CD4-positive, alpha-beta T cell (primary cell): ENCODE data around the gene PCOLCE2. TPM values are rescaled to one million over a fixed set of nuclear protein-coding genes. Genes with fewer than 3 reads are reported as not detected.

Experiments used
- ATAC-seq: fragments of 200-7000 bp; cut with Tn5 transposase; one replicate; pipeline ENCODE4 v1.10.0; 2022; ENCODE audit warnings: mild to moderate bottlenecking; ENCODE audit not compliant: poor library complexity
- CTCF ChIA-PET: fragments of 350-600 bp; sonication (Branson Sonifier 250); formaldehyde crosslinking; loops from one replicate; lab custom pipeline; 2021; ENCODE audit warnings: antibody characterized with exemption, inconsistent platforms; lab: Charles Lee
- POLR2A ChIA-PET: fragments of 350-600 bp; sonication (Branson Sonifier 250); formaldehyde crosslinking; loops from one replicate; lab custom pipeline; 2021; ENCODE audit warnings: antibody characterized with exemption, inconsistent platforms; lab: Charles Lee
- DNase-seq, 14 experiments: peaks; one replicate each; pipeline ENCODE4 v3.0.0-alpha.2; 2013 to 2020; ENCODE audit warnings: mixed read lengths in 2 of 14
- H3K27ac ChIP-seq, 2 donors: one replicate each; pipeline versions ENCODE4 v1.5.1 to v1.7.0; 2013; ENCODE audit warnings: low read length in 2 of 2, low read depth in 1 of 2, mild to moderate bottlenecking in 1 of 2
- H3K27me3 ChIP-seq, 2 experiments: 1 replicate in 1 of 2; 2 replicates in 1 of 2; pipeline versions ENCODE4 v1.6.1 to v1.7.0; 2013; ENCODE audit warnings: low read length in 2 of 2, control low read depth in 1 of 2, mild to moderate bottlenecking in 1 of 2, moderate library complexity in 1 of 2; ENCODE audit not compliant: insufficient read depth in 2 of 2, control insufficient read depth in 1 of 2
- H3K36me3 ChIP-seq: one replicate; pipeline ENCODE4 v1.6.1; 2013; ENCODE audit warnings: low read length, control low read depth; ENCODE audit not compliant: insufficient read depth
- H3K4me1 ChIP-seq: one replicate; pipeline ENCODE4 v1.6.1; 2013; ENCODE audit warnings: low read length, control low read depth; ENCODE audit not compliant: insufficient read depth
- H3K4me3 ChIP-seq: one replicate; pipeline ENCODE4 v1.5.1; 2013; ENCODE audit warnings: mild to moderate bottlenecking, low read length, moderate library complexity
- H3K9me3 ChIP-seq, 2 experiments: 1 replicate in 1 of 2; 2 replicates in 1 of 2; pipeline versions ENCODE4 v1.6.1 to v1.7.0; 2013; ENCODE audit warnings: low read length in 2 of 2, mild to moderate bottlenecking in 2 of 2, control low read depth in 1 of 2, moderate library complexity in 1 of 2; ENCODE audit not compliant: control insufficient read depth in 1 of 2, insufficient read depth in 1 of 2
- H3K27ac Mint-ChIP-seq: one replicate; pipeline ENCODE4 v1.8.0; 2020; ENCODE audit warnings: mixed read lengths
- H3K27me3 Mint-ChIP-seq: one replicate; pipeline ENCODE4 v1.8.0; 2021; ENCODE audit warnings: mixed read lengths
- H3K36me3 Mint-ChIP-seq: one replicate; pipeline ENCODE4 v1.8.0; 2021; ENCODE audit warnings: low read depth, mixed read lengths
- H3K4me1 Mint-ChIP-seq: one replicate; pipeline ENCODE4 v1.8.0; 2021; ENCODE audit warnings: low read depth, mixed read lengths
- H3K4me3 Mint-ChIP-seq: one replicate; pipeline ENCODE4 v1.8.0; 2020; ENCODE audit warnings: mild to moderate bottlenecking, mixed read lengths
- H3K9me3 Mint-ChIP-seq: one replicate; pipeline ENCODE4 v1.8.0; 2020; ENCODE audit warnings: mixed read lengths
- CTCF ChIP-seq: fragments of 200-600 bp; IDR thresholded peaks from one replicate; pipeline ENCODE4 v1.8.0; 2022; ENCODE audit warnings: antibody characterized with exemption, mild to moderate bottlenecking
- intact Hi-C, 2 experiments: fragments of 100-400 bp; cut with DNase I in 1 of 2; cut with micrococcal nuclease in 1 of 2; formaldehyde crosslinking; loops; one replicate each; pipeline versions ENCODE4 v1.15.1 to v1.9.0; 2023 to 2025; cut with DNase I, micrococcal nuclease
- total RNA-seq, 174 experiments: library from RNA in 2 of 174; stranded (reverse) in 2 of 174; gene quantifications; one replicate each; pipeline ENCODE4 v1.2.3 and lab custom pipeline; 2021 to 2026

Gene PCOLCE2
- total RNA-seq, 2 experiments from 2014 or later, result not detected

GRCh38 chr3:142925140-142925539 is 36.3 kb upstream of the PCOLCE2 start:
- no peaks in the 10 kb centered on the region for H3K36me3 Mint-ChIP-seq
- Histone ChIP-seq H3K36me3 (no peaks in the 10 kb centered on the region), H3K4me1 (no peaks in the 10 kb centered on the region), H3K27ac (no peak overlapping the region), H3K4me3 (no peak overlapping the region), H3K9me3 (peaks cover 0 to 6% of the 10 kb centered on the region in 2 experiments), H3K27me3 (peaks cover 9% of the 10 kb centered on the region in 2 experiments)
- peaks cover 53% of the 10 kb centered on the region for H3K27me3 Mint-ChIP-seq
- H3K4me3 Mint-ChIP-seq, result no peak overlapping the region
- TF ChIP-seq CTCF, result no peak
- DNase-seq, result no peak
- no peak for ATAC-seq
- ChIA-PET CTCF (no interaction called here), POLR2A (no interaction called here)
- H3K4me1 Mint-ChIP-seq, result no peaks in the 10 kb centered on the region
- H3K27ac Mint-ChIP-seq, result no peak overlapping the region
- no peaks in the 10 kb centered on the region for H3K9me3 Mint-ChIP-seq
- intact Hi-C loops, result no loop called here

GRCh38 chr3:142923694-142924093 is 34.8 kb upstream of the PCOLCE2 start:
- intact Hi-C loops, result no loop called here
- ChIA-PET POLR2A (no interaction called here), CTCF (no interaction called here)
- DNase-seq (no peak), ATAC-seq (no peak)
- peaks cover 53% of the 10 kb centered on the region for H3K27me3 Mint-ChIP-seq
- H3K4me3 Mint-ChIP-seq, result no peak overlapping the region
- Histone ChIP-seq H3K36me3 (no peaks in the 10 kb centered on the region), H3K4me3 (no peak overlapping the region), H3K9me3 (peaks cover 0 to 6% of the 10 kb centered on the region in 2 experiments), H3K27ac (no peak overlapping the region), H3K4me1 (no peaks in the 10 kb centered on the region), H3K27me3 (peaks cover 9% of the 10 kb centered on the region in 2 experiments)
- H3K36me3 Mint-ChIP-seq, result no peaks in the 10 kb centered on the region
- H3K4me1 Mint-ChIP-seq, result no peaks in the 10 kb centered on the region
- no peaks in the 10 kb centered on the region for H3K9me3 Mint-ChIP-seq
- TF ChIP-seq CTCF, result no peak
- H3K27ac Mint-ChIP-seq, result no peak overlapping the region

- ChIA-PET POLR2A (no interaction called here), CTCF (no interaction called here)
- no peaks in the 10 kb centered on the region for H3K9me3 ChIP-seq
- Mint-ChIP-seq H3K27me3 (peaks cover 28% of the 10 kb centered on the region), H3K4me1 (no peaks in the 10 kb centered on the region), H3K9me3 (no peaks in the 10 kb centered on the region), H3K27ac (no peak overlapping the region), H3K4me3 (no peak overlapping the region), H3K36me3 (no peaks in the 10 kb centered on the region)
- intact Hi-C loops, result no loop called here
- H3K27ac ChIP-seq, result no peak overlapping the region
- no peaks in the 10 kb centered on the region for H3K4me1 ChIP-seq
- H3K4me3 ChIP-seq, result no peak overlapping the region
- H3K27me3 ChIP-seq, result peaks cover under 1 to 9% of the 10 kb centered on the region in 2 experiments
- H3K36me3 ChIP-seq, result no peaks in the 10 kb centered on the region
- ATAC-seq (no peak), DNase-seq (no peak)
- no peak for TF ChIP-seq CTCF
Measured at GRCh38 chr3:142916605-142917004, 27.7 kb upstream of the PCOLCE2 start.
